NCI-H187 treated with DMSO at 0.1 percent for 48 hours (cell line): ENCODE measurements around the gene TMX1.

Experiments used
- DNase-seq: peaks from one replicate; lab custom pipeline; 2025; lab: John Stamatoyannopoulos, UW

Gene TMX1

DNA sequence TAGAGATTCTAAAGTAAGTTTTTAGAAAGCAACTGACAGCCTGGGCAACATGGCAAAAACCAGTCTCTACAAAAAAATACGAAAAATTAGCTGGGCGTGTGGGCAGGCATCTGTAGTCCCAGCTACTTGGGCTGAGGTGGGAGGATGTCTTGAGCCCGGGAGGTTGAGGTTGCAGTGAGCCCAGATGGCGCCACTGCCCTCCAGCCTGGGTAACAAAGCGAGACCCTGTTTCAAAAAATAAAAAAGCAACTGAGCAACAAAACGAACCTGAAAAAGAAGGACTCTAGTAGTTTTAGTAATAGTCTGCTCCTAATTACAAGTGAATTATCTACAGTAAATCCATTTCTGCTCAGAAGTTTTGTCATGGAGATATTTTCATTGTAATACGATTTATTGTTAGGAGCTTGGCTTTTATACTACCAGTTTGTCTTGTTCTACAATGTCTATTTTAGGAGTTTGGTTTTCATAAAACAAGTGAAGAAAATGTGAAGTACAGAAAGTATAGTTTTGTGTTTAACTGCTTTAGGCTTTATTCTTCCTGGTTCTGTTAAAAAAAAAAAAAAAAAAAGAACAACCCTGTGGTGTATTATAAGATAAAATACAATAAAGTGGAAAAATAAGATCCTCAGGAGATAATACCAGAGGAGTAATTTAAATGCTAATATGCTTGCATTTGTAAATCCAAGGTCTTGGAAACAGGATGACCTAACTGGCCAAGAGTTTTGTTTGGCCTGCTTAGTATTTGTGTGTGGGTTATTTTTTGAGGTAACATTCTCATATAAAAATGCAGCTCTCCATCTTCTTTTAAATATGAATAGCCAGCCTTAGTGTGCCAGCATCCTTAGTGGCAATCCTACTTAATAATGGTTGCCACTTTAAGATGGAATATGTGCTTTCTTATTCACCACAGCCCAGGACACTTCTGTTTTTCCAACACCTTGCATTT is 2.8 kb downstream of the TMX1 start:
- no peak for DNase-seq

DNA sequence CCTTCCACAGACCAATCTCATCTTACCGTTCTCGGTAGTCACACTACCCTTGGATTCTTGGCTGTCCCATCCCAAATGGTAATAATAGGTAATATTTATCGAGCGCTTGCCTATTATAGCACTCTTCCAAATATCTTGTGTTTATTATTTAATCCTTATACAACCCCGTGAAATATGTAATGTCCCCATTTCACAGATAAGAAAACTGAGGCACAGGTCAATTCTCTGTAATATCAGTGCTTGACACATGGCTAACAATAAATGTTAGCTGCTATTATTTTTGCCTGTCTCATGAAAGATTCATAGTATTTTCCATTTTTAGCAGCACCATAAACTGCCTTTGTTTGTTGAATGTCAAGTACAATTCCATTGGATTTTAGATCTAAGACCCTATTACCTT is 4.5 kb downstream of the TMX1 start:
- no peak for DNase-seq

DNA sequence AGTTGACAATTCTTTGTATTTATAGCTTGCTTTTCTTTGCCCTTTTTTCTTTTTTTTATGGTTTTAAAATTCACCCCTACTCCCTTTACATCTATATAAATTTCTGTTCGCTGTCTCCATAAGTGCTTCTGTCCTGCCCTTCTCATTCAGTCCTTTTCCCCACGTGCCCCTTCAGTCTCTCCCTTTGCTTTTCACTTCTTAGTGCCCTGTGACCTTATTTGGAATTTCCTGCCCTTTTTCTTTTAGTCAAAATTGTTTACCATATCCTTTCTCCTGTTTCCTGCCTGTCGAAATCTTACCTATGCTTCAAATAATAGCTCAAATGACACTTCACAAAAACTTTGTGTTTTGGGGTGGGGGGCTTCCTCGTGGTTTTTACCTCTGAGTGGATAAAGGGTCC is 6.0 kb downstream of the TMX1 start:
- DNase-seq: no peak

GRCh38 chr14:51248016-51248987 is 8.3 kb downstream of the TMX1 start:
- DNase-seq: no peak

GRCh38 chr14:51251486-51251885 is 11.4 kb downstream of the TMX1 start:
- DNase-seq: no peak

- DNase-seq: no peak
These were observed 13.8 kb downstream of the TMX1 start for GRCh38 chr14:51253880-51254279.

- DNase-seq: no peak
These were observed 18.2 kb downstream of the TMX1 start for GRCh38 chr14:51258280-51258679.

DNA sequence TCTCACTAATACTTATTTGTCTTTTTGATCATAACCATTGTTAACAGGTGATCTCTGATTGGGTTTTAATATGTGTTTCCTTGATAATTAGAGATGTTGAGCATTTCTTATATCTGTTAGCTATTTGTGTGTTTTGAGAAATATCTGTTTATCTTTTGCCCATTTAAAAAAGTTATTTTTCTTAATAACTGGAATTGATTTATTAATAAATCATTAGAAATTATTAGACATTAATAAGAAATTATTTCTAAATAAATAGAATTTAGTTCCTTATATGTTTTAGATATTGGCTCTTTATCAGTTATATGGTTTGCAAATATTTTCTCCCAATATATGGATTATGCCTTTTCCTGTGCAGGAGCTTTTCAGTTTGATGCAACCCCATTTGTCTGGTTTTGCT is 18.7 kb downstream of the TMX1 start:
- DNase-seq: no peak

GRCh38 chr14:51260225-51260624 is 20.2 kb downstream of the TMX1 start:
- no peak for DNase-seq

GRCh38 chr14:51261151-51261550 is 21.1 kb downstream of the TMX1 start:
- DNase-seq: no peak

GRCh38 chr14:51262868-51263267 is 22.8 kb downstream of the TMX1 start:
- no peak for DNase-seq

DNA sequence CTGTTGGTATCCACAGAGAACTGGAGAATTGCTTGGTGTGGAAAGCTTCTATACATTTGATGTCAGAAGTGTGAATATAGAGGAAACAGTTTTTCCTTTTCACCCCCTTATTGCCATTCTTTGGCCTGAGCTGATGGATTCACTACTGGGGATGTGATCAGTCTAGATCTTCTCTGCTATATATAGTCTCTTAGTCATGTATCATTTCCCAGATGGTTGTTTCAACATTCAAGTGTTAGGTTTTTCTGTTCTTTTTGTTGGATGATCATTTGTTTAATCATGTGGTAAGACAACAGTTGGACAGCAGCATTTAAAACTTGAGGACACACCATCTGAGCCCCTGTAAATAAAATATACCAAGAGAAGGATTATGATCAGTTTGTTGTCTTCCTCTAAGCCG is 29.6 kb downstream of the TMX1 start:
- no peak for DNase-seq

DNA sequence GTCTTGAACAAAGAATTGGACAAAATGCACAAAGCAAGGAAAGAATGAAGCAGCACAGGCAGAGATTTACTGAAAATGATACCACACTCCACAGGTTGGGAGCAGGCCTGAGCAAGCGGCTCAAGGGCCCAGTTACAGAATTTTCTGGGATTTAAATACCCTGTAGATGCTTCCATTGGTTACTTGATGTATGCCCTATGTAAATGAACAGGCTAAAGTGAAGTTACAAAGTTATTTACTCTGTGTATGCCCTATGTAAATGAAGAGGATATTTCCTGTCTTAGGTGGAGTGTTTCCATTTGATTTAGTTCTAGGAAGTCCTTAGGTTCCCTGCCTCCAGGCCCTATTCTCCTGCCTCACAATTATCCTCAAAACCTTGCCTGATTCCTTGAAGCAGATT is 36.6 kb downstream of the TMX1 start:
- no peak for DNase-seq

DNA sequence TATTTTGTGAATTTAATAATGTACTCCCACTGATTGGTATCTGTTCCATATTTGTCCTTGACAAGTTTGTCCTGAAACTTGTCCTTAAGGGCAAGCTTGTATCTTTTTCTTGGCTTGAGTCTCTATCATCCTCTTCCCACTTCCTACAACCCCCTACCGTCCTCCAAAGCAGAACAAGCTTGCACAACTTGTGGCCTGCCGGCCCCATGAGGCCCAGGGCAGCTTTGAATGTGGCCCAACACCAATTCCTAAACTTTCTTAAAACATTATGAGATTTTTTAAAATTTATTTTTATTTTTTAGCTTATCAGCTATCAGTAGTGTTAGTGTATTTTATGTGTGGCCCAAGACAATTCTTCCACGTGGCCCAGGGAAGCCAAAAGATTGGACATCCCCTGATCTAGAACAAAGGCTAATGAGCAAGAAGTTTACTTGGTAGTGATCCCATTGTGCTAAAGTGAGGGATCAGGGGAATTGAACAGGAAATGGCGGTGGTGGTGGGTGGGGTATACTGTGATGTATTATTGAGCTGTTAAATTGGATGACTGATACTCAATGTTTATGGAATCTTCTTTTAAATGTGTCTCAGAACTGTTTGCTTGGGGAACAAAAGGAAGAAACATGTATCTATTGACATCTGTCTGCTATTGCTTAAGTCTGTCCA is 37.8 kb downstream of the TMX1 start:
- DNase-seq: no peak

- DNase-seq: no peak
These were observed 42.5 kb downstream of the TMX1 start for GRCh38 chr14:51282517-51282916.

- DNase-seq: peak; percentile 84
These were observed 43.5 kb downstream of the TMX1 start for GRCh38 chr14:51283402-51284085.

GRCh38 chr14:51284241-51284640 is 44.2 kb downstream of the TMX1 start:
- DNase-seq: no peak

DNA sequence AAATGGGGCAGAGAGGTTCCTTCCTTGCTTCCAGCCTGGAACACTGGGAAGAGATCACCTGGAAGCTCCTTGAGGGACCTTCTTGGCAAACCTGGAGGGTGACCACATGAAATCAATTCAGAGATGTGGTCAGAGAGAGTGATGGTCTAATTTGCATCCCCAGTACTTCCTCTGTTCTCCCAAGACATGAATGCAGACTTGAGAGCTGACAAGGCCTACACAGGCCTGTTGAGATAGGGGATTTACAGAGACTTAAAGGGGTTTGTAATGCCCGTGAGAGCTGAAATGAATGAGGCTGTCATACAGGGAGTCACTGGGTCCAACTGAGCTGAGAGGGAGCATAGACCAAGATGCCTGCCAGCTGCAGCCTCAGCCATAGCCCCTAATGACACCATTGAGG is 45.1 kb downstream of the TMX1 start:
- DNase-seq: no peak

DNA sequence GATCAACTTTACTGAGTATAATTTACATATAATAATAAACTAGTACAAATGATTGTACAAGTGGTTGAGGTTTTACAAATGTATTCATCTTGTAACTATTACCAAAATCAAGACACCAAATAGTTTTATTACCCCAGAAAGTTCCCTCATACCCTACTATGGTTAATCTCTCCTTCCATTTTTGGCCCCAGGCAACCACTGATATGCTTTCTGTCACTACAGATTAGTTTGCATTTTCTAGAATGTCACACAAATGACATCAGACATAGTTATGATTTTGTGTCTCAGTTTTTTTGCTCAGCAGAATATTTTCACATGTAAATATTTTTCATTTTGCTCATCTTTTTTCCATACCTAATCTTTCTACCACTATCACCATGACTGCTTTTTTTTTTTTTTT is 49.1 kb downstream of the TMX1 start:
- DNase-seq: no peak

- no peak for DNase-seq
These were observed 50.1 kb downstream of the TMX1 start for GRCh38 chr14:51290132-51290531.

- no peak for DNase-seq
These were observed 51.0 kb downstream of the TMX1 start for GRCh38 chr14:51291016-51291415.
